Psoas muscle (tissue), 8 donors: ENCODE data around the gene SLC6A8. TPM values are rescaled to one million over a fixed set of nuclear protein-coding genes. Genes with fewer than 3 reads are reported as not detected.

Source experiments
- ATAC-seq, 4 donors: fragments of 200-7000 bp; cut with Tn5 transposase; one replicate each; pipeline ENCODE4 v1.9.1; 2020; ENCODE audit warnings: moderate library complexity in 3 of 4, mild to moderate bottlenecking in 2 of 4
- DNase-seq, 2 donors: peaks; one replicate each; pipeline ENCODE4 v3.0.0-alpha.2; 2020
- H3K27ac ChIP-seq: fragments of 200-600 bp; one replicate; pipeline ENCODE4 v1.8.0; 2022
- H3K27me3 ChIP-seq, 3 donors: fragments of 200-600 bp in 1 of 3; one replicate each; pipeline versions ENCODE4 v1.6.1 to v1.8.0; 2013 to 2022; ENCODE audit warnings: low read length in 2 of 3, mild to moderate bottlenecking in 2 of 3, moderate library complexity in 1 of 3; ENCODE audit not compliant: insufficient read depth in 3 of 3
- H3K36me3 ChIP-seq, 2 donors: fragments of 200-600 bp in 1 of 2; one replicate each; pipeline versions ENCODE4 v1.6.1 to v1.8.0; 2013 to 2022; ENCODE audit warnings: low read depth in 1 of 2, mild to moderate bottlenecking in 1 of 2, moderate library complexity in 1 of 2; ENCODE audit not compliant: insufficient read depth in 1 of 2
- H3K4me1 ChIP-seq: fragments of 200-600 bp; one replicate; pipeline ENCODE4 v1.8.0; 2022
- H3K4me3 ChIP-seq: fragments of 200-600 bp; one replicate; pipeline ENCODE4 v1.8.0; 2022; ENCODE audit warnings: mild to moderate bottlenecking
- H3K9me3 ChIP-seq: fragments of 200-600 bp; one replicate; pipeline ENCODE4 v1.8.0; 2022
- CTCF ChIP-seq: fragments of 200-600 bp; IDR thresholded peaks from one replicate; pipeline ENCODE4 v1.8.0; 2022; ENCODE audit warnings: antibody characterized with exemption
- WGBS, 3 donors: extraction: QIAGEN DNeasy Blood & Tissue Kit; methylation state at CpG; one replicate each; pipeline versions ENCODE4 v1.1.6 to v1.1.7; 2013; 5-methylcytosine and 5-hydroxymethylcytosine counted together
- intact Hi-C, 2 donors: fragments of 100-400 bp; cut with DNase I; formaldehyde crosslinking; loops; one replicate each; pipeline versions ENCODE4 v1.11.0 to v1.14.2; 2022
- polyA plus RNA-seq, 3 donors: library from polyadenylated mRNA; stranded (reverse); fragments of 200-250 nt; gene quantifications; one replicate each; pipeline ENCODE4 v1.2.3, GENCODE V29; 2013
- total RNA-seq, 4 donors: library from RNA; stranded (reverse); fragmentation: NEBNext Ultra II Directional in 2 of 4; extraction: Animal tissue kit (Norgen Biotek cat#: 25700) in 2 of 4; gene quantifications; one replicate each; pipeline versions ENCODE4 v1.2.1 to v1.2.4, GENCODE V29; 2021 to 2023
- donor health status: healthy with polysubstance abuse.
- donor health status: DM: no; HTN: no; CAD: no; lungs with moderate emphysema.
- donor health status: Bipolar disorder and iron deficiency.
- donor health status: healthy.
- donor health status: DM: yes; HTN: yes; CAD: no.
- donor health status: DM: no; HTN: no; CAD: no.
- donor health status: DM: no; HTN: no; CAD: no.
- donor health status: DM: yes; HTN: yes; CAD: no.

The SLC6A8 gene
- total and polyA plus RNA-seq, 7 donors, result 82.2 to 256 (median 104) TPM

GRCh38 chrX:153649178-153649914, 38.4 kb upstream of the SLC6A8 start:
- peak in 1 of 2 donors; percentile 60 for DNase-seq
- intact Hi-C loops, result no loop called here
- H3K36me3 ChIP-seq, result no peaks in the 10 kb centered on the region
- H3K27me3 ChIP-seq, result peaks cover 0 to 47% (median 7%) of the 10 kb centered on the region in 3 donors
- ATAC-seq, result peak in 3 of 4 donors; percentile 51 to 74 (median 67)
- 80 to 84% (median 82%) methylated on average over 11 to 26 of the region's 26 CpGs for WGBS, 3 donors
- TF ChIP-seq CTCF, result peak; percentile 19
- H3K27ac ChIP-seq, result no peak overlapping the region
- no peak overlapping the region for H3K4me3 ChIP-seq
- peaks cover 12% of the 10 kb centered on the region for H3K9me3 ChIP-seq
- no peaks in the 10 kb centered on the region for H3K4me1 ChIP-seq

GRCh38 chrX:153649915-153650782, 37.6 kb upstream of the SLC6A8 start:
- Histone ChIP-seq H3K36me3 (no peaks in the 10 kb centered on the region), H3K27me3 (peaks cover 0 to 39% (median 6%) of the 10 kb centered on the region in 3 donors), H3K4me1 (no peaks in the 10 kb centered on the region), H3K27ac (no peak overlapping the region), H3K4me3 (no peak overlapping the region), H3K9me3 (peaks cover 12% of the 10 kb centered on the region)
- DNase-seq, result peak in 1 of 2 donors; percentile 36
- ATAC-seq, result no peak
- no peak for TF ChIP-seq CTCF
- intact Hi-C loops, result no loop called here
- 67 to 77% (median 76%) methylated on average over 19 to 40 of the region's 41 CpGs for WGBS, 3 donors

- no peak overlapping the region for H3K27ac ChIP-seq
- DNase-seq (no peak), ATAC-seq (no peak)
- 78 to 92% (median 83%) methylated on average over 10 to 13 of the region's 13 CpGs for WGBS, 3 donors
- no peak overlapping the region for H3K4me3 ChIP-seq
- H3K36me3 ChIP-seq, result no peaks in the 10 kb centered on the region
- H3K27me3 ChIP-seq, result peaks cover 0 to 31% (median 6%) of the 10 kb centered on the region in 3 donors
- H3K4me1 ChIP-seq, result no peaks in the 10 kb centered on the region
- H3K9me3 ChIP-seq, result peaks cover 12% of the 10 kb centered on the region
- intact Hi-C loops, result no loop called here
- TF ChIP-seq CTCF, result no peak
Observed at GRCh38 chrX:153650959-153651358, 36.8 kb upstream of the SLC6A8 start.

- H3K4me1 ChIP-seq, result no peaks in the 10 kb centered on the region
- WGBS, 3 donors, result 62 to 75% (median 67%) methylated on average over 5 to 9 of the region's 9 CpGs
- DNase-seq (peak in 1 of 2 donors; percentile 37), ATAC-seq (no peak)
- H3K27me3 ChIP-seq, result peaks cover 0 to 25% (median 4%) of the 10 kb centered on the region in 3 donors
- H3K9me3 ChIP-seq, result peaks cover 12% of the 10 kb centered on the region
- intact Hi-C loops, result no loop called here
- no peaks in the 10 kb centered on the region for H3K36me3 ChIP-seq
- H3K27ac ChIP-seq, result no peak overlapping the region
- H3K4me3 ChIP-seq, result no peak overlapping the region
- no peak for TF ChIP-seq CTCF
Observed at GRCh38 chrX:153651540-153652079, 36.1 kb upstream of the SLC6A8 start.
